ENCODE measurements around the gene MDM1.

The MDM1 gene

DNA sequence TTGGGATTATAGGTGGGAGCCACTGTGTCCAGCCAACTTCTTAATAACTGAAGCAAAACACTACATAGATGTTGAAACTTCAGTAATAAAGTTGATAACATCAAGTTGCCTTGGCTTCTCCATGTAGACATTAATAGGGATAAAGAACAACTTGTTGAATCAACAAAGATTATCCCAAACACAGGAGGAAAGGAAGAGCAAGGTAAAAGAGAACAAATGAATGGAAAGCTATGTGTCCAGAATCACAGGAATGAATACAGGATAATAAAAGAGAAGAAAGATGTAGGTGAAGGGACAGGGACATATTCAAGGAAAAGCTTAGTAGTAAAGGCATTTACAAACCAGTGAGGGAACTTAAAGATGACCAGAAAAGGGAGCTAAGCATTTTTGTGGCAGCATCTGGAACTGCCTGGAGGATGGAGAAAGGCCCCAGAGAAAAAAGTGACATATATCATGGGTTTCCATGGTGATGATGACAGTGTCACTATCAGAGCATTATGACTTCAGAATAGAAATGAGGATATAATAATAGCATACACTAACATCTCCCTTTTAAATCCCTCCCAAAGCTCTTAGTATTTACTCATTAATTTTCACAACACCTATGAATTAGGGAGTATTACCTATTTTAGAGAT lies 24.0 kb upstream of the MDM1 start:
- no peak for DNase-seq

DNA sequence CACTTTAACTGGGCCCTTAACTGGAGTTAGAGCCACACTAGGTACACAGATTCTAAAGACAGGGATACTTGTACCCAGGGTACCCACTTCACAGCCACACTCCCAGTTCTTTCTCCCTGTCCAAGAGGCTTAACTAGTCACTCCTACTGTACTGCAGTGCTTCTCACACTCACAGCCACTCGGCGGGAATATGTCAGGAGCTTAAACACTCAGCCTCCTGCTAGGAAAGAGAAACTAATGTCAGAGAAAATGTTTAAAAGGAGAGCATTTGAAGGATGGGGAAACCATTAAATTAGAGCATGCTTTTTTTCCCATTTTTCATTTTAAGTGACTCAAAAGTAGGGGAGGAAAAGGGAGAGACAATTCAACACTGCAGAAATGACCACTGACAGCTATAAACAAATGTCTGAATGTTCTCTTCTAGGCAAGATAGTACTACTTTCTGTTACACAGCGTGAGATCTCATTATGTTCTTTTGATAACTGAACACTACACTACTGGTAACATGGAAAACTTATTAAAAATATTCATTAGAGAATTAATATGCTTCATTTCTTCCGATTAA lies 22.9 kb upstream of the MDM1 start:
- DNase-seq = no peak

DNA sequence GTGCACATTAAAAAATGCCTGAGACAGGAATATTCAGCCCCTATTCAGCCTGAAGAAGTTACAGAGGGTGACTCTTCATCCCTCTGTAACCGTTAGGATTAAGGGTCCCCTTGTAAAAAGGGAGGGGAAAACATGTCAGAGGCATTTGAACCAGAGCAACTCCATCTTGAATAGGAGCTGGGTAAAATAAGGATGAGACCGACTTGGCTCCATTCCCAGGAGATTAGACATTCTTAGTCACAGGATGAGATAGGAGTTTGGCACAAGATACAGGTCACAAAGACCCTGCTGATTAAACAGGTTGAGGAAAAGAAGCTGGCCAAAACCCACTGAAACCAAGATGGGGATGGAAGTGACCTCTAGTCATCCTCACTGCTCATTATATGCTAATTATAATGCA lies 19.9 kb upstream of the MDM1 start:
- no peak for DNase-seq

DNA sequence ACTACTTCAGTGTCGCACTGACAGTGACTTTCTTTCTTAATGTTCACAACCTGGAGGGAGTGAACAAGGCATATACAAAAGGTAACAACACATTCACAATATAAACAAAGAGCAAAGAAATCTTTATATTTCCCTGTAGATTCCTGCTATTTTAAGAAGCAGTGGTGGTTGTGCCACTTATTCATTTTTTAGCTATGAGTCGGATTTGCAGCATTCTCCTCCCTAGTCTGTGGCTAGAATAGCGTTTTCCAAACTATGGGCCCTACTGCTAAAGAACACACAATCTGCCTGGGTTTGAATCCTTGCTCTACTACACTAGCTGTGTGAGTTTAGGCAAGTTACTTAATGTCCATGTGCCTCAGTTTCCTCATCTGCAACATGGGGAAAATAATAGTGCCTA lies 18.6 kb upstream of the MDM1 start:
- no peak for DNase-seq

DNA sequence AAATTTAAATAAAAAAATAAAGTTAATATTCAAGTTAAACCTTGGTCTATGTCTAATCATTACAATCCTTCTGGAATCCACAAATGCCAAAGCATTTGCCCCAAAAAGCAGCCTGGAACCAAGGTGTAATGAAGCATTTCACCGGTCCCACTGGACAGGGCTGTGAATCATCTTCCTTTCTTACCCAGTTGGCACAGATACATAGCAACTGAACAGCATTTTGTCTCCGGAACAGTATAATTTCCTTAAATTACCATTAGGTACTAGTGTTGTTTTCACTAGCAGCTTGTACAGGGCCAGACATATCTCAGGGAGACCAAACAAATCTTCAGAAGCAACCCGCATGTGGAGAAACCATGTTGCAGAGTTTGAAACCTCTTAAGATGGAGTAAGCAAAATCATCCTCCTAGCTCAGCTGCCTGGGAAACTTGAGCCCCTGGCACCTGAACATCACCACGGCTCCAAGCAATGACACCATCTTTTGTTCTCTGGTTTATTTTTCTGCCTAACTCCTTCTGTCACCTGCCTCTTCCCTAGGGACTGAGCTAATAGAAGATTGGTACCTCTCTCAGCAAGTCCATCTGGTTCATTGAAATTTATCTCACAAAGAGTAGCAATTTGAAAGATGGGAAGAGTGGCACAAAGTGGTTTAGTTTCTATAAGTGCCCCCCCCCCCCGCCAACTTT lies 17.9 kb upstream of the MDM1 start:
- no peak for DNase-seq

DNA sequence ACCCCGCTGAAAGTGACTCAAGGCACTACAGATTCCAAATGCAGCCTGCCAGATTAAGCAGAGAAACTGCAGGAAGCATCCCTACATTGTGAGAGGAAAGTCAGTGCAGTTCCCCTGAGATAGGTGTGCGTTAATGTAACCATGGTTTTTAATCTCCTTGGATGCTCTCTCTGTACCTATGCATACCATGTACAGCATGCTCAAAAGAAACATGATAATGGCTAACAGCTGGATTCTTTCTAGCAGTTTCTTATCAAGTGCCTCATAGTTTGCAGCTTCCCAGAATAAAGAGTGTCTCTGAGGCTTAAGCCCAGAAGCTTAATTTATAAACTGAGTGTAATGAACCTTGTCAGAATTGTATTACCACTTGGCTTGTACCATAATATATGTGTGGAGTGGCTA lies 17.1 kb upstream of the MDM1 start:
- no peak for DNase-seq

DNA sequence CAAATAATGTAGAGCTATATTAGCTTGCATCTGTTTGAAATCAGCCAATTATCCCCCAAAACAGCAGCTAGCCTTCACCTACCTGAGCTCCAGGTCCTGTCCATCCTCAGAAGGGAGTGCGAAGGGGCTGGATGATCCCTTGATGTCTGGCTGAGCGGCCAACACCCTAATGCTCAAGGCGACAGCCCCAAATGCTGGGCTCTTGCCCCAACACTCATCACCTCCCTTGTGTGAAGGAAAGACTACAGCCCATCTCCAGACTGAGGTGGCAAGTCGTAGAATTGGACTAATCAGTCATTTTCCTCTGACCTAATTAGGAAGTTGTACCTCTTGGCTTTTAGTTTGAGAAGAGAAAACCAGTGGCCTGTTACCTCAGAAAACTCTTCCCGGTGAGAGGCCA lies 16.3 kb upstream of the MDM1 start:
- no peak for DNase-seq

DNA sequence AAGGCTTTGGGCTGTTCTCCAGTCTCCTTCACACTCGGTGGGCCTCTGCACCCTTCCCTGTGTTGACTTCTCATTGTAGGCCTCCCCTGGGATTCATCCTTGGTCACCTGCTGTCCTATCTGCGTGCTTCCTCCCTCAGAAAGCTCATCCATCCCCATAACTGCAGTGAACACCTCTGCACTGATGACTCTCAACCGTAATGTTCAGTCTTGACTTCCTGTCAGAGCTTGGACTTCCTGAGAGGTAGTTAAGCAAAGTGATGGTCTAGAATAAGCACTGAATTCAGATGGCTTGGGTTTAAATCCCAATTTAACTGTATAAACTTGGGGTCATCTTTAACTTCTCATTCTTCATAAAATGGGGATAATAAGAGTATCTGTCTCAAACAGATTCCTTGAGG lies 13.6 kb upstream of the MDM1 start:
- no peak for DNase-seq

DNA sequence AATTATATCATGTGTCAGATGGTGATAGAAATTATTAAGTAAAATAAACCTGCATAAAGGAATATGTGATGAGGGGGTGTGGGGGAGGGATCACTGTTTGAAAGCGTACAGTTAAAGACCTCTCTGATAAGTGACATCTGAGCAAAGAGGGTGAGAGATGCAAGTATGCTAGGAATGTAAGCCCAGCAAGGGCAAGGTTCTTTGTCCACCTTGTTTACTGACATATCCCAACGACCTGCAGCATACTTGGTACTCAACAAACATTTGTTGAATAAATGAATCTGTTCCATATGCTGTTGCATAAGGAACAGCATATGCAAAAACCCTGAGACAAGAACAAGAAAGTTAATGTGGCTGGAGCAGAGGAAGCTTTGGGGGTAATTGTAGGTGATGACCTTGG lies 12.0 kb upstream of the MDM1 start:
- DNase-seq = no peak

DNA sequence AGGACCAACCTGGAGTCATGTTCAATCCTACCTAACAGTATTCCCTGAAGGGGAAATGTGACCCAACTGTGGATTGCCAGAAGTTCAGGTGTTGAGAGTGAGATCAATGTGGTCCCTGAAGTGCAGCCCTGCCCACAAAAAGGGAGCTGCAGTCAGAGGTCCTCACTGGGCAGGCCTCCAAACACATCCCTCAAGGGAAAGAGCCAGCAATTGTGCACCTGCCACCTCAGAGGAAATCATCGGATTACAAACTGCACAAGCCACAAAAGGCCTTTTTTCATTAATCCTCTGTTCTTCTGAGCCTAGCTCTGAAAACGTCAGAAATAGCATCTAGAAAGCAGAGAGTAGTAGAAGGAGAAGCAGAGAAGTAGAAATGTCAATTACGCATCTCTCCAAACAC lies 10.8 kb upstream of the MDM1 start:
- DNase-seq = no peak

DNA sequence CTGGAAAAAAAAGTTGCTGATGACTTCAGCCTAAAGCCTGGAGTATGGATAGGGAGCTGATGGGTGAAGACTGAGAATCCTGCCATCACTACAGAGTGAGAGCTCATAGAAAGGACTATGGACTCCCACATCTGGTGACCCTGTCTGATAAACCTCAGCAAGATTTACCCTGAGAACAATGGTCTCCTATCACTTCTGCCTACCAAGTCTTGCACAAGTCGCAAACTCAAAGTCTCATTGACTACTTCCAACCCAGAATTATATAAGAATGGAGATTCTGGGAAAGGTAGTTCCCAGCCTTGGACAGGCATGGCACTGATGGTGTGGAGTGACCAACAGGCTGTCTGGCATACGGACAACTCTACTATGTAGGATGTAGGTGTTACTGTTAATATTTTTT lies 9.7 kb upstream of the MDM1 start:
- no peak for DNase-seq

DNA sequence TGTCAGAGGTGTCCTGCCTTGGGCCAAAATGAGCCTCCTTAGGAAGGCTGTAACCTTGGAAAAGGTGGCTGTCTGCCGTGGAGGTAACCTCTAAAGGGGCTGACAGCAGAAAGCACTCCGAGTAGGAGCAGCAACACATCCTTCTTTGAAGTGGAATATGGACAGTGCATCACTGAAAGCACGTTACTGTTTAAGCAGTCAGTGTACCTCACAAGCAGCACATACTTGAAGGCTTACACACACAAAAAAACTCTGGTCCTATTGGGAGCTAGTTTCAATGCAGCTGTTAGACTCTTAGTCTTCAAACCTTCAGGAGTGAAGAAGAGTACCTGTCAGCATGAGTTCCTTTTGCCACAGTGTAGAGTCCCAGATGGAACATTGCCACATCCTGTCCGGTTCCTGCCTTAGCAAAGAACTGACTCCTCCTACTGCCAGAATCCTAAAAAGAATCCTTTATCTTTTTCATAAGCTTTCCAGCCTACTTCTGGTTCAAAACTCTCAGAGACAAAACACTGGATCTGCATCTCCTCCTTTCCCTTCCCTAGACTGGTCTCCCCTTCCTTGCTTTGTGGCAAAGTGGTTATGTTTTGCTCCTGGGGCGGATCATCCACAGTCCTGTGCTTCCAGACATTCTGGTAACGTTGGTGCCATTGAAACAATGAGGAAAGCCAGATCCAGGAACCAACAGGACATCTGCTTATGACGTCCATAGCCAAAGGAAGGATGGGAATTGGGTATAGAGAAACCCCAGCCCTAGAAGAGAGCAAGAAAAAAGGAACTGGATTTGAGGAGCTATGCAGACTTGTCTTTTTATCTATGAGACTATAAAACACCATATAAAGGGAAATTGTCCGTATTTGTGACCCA lies 8.5 kb upstream of the MDM1 start:
- no peak for DNase-seq

DNA sequence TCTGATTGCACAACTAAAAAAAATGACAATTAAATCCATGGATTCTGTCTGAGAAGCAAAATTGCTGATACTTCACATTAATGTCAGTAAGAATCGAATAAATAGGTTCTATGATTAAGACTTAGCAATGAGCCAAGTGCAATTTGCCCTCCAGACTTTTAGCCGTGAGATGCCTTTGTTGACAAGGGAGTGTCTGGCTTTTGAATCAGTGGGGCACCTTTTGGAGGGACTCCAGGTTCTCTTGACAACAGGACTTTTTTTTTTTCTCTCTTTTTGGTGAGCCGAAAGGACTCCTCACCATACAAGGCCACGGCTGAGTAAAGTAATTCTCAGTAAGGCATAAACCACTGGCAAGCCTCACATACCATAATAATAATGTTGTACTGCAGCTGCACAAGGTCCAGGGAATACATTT lies 4.7 kb upstream of the MDM1 start:
- no peak for DNase-seq

DNA sequence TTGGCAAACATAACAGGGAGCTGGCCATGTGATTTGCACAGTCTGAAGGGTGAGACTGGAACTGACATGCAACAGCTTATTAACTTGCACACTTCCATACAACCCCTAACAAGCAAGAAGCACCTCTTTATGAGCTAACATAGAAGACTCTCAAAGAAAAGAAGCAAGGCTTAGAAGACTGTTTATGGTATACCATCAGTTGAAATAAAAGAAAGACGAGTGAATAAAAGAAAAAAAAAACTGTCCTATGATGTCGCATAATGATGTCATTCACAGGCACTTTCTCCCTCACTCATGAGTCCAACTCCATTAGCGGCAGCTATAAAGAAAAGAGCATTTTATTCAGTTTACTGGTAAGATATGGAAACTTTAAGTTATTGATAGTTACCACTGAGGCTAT lies 3.3 kb upstream of the MDM1 start:
- no peak for DNase-seq

DNA sequence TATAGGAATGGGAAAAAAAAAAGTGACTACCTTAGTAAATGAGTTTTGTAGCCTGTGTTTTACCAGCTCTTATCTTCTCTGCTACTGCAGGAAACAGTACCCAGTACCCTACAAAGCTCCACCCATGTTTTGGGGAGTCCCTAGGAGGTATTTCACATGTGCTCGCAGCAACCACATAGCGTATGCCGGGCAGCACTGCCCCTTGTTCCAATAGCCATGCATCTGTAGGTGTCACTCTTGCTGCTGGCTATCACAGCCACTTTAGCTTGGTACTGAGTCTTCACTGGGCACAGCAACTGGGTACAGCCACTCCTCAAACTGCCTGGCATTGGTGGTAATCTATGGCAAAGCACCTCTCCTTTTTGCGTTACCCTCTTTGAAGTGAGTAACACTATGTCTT lies 2.0 kb upstream of the MDM1 start:
- peak; percentile 28 to 47 for DNase-seq

DNA sequence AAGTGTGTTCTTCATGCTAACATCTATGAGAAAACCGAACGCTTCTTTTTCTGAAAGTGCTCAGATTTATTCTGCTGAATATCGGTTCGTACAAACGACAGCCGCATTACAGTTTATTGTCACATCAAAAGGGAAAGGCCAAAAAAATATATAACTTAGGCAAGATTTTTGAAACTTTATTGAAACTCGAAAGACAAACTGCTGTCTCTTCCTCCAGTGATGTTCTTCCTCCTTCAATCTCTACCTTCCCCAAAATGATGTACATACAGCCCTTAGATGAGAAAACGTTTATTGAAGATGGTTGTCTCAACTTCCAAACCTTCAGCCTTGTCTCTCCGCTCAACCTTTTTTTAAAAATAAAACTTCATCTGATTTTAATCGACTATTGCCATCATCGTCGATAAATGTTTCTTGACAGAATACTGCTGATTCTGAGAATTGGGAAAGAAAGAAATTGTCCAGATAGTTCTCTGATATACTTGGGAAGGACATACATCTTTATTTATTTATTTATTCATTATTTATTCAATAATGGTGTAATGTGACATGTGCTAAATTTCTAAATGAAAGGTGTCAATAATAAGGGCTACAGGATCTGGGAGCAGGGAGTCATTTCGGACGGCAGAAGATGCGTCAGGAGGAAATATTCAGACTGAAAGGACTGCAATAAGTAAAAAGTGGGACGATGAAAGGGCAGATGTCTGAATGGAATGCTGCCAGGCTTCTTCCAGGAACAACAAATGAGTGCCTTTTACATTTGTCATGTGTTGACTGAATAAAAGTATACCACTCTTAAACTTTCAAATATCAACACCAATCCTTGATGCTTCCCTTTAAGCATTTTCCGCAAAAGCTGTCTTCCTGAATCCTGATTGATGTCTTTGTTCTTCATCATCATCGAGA lies 817 bp upstream of the MDM1 start:
- DNase-seq = no peak

DNA sequence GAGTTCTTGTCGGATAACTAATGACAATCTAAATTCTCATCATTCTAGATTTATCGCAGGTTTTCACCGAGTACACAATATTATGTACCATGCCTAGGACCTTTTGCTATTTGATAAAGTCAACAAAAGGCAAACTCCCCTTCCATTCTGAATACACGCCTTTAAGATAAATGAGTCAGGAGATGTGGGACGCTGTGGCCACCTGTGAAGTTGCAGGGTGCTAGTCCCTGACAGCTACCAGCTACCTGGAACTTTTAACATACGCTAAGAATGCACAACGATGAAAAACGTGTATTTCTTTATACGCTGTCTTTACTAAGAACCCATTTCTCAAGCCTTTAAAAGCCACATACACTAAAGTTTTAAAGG lies 678 bp downstream of the MDM1 start:
- no peak for DNase-seq

DNA sequence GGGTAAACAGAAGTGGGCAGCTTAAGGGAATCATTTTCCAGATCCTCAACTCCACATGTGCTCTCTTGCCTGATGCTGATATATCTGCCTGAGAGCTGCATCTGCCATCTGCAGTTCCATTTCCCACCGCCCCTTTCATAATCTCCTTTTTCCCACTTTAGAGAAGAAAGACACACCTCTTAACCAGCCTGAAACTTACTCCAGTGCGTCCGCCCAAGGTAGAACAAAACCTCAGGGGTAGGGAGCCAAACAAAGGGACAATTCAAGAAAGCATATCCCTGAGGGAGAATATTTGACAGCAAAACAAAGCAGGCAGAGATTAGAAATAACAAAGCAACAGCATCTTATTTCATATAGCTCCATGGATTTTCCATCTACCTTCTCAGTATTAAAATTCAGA lies 4.3 kb downstream of the MDM1 start:
- no peak for DNase-seq

DNA sequence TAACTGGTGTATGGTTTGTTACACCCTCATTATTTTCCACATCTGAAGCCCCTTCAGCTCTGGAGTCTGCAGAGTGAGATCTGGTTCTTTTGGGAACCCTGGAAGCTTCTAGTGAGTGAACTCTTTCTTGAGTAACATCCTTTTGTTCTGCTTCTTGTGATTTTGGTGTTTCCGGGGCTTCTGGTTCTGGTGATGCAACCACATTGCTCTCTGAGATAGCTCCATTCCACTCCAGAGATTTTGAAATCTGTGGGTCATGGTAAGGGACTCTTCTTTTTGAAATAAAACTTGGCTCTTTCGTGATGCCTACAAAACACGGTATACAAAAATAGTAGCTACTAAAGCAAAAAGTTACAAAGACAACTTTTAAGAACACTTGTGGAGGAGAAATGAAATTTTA lies 5.4 kb downstream of the MDM1 start:
- no peak for DNase-seq

DNA sequence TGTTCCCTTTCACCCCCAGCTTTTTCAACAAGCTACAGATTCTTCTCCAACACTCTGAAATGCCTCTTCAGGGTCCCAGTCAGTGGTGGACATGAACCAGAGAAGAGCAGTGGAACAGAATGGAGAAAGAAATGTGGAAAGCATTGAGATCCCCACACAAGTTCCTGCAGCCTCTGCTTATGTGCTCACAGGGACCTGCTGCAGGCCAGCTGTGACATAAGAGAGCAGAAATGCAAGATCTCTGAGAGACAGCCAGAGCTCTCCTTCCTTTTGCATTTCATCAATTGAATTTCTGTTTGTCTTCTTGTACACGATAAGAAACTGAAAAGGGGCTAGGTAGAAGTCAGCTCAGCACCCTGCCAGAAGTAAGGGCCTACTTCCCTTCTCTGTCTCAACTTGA lies 6.2 kb downstream of the MDM1 start:
- no peak for DNase-seq

DNA sequence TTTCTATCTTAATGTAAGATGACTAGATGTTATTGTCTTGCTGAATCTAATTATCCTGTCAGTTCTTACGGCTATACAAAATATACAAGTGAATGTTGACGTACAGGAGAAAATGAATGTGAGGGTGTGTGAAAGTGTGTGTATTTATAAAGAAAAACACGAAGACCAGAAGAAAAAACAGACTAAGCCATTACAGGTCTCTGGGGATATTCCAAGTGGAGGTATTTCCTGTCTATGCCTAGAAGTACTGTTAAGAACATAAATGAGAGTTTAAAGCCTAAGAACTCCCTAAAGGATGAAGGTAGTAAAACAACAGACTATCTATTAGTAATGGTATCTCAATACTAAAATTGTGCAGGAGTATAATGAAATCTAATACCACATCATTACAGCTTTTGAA lies 7.6 kb downstream of the MDM1 start:
- no peak for DNase-seq

DNA sequence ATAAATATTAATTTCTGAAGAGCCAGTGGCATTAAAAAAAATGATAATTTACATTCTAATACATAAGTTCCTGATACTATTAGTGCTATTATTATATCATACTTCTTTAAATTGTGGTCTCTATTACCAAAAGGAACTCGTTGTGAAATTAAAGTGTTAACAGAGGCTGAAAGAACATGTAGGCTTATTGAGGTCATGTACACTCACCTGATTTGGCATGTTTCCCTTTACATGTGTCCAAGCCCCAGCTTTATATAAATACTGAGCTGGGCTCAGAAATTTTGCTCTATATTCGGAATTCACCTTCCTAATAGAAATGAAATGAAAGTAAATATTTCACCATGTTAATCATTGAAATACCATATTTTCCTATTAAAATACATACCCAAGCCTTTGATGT lies 11.0 kb downstream of the MDM1 start:
- no peak for DNase-seq
